Stimulated activated CD4-positive, alpha-beta T cell treated with anti-CD3 and anti-CD28 coated beads, TNF-alpha, amount 100 ng/mL, for 48 hours (primary cell): ENCODE measurements around the gene RGMA.

ENCODE experiments used
- DNase-seq, 3 donors: peaks; one replicate each; pipeline ENCODE4 v3.0.0-alpha.2; 2020; ENCODE audit warnings: low read depth in 3 of 3

RGMA gene, protein sequence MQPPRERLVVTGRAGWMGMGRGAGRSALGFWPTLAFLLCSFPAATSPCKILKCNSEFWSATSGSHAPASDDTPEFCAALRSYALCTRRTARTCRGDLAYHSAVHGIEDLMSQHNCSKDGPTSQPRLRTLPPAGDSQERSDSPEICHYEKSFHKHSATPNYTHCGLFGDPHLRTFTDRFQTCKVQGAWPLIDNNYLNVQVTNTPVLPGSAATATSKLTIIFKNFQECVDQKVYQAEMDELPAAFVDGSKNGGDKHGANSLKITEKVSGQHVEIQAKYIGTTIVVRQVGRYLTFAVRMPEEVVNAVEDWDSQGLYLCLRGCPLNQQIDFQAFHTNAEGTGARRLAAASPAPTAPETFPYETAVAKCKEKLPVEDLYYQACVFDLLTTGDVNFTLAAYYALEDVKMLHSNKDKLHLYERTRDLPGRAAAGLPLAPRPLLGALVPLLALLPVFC

DNA sequence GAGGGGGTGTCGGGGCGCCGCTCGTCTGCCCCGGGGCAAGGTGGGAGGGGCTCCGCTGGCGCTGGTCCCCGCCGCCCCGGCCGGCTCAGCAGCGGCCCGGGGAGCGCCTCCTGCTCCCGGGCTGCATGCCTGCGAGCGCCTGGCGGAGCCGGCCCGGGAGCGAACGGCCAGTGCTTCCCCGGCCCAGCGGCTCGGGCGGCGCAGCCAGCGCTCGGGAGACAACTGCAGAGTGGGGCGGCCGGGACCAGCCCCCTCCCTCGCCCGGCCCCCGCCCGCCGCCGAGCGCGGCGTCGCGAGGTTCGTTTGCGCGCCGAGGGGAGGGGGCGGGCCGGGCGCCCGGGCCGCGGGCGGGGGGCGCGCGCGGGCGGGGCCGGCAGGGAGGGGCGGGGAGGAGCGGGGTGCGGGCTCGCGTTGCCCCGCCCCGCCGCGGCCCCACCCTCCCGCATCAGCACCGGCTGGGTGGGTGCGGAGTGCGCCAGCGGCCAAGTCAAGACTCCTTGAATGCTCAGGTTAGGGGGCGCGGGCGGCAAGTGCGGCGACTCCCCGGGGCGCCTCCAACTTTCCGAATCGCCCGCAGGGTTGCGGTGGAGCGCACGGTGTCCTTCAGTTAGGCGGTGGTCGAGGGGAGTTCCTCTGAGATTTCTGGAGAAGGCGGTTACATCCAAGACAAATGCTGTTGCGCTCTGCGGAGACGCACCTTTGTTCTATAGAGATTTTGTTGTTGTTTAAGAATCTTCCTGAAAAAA lies at the start of gene RGMA:
TSS of gene RGMA (minus strand) at position 231 of the 746 bp plus-strand sequence. CDS start 279 bp downstream, outside the sequence.
- no peak for DNase-seq

DNA sequence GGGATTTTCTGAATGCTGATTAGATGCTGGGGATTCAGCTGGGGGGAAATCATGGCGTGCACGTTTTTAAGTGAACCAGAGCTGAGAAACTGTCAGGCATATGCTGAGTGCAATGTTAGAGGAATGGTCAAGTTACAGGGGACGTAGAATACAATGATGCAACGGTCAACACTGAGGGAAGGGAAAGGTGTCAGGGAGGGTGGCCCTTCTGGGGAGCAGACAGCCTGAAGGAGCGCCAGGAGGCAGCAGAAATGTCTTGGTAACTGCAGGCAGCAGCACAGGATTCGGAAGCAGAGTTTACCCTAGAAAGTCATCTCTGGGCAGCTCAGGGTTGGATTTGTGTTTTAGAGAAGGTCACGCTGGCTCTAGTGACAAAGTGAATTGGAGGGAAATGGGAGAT lies 47.6 kb upstream of the RGMA start:
- no peak for DNase-seq

DNA sequence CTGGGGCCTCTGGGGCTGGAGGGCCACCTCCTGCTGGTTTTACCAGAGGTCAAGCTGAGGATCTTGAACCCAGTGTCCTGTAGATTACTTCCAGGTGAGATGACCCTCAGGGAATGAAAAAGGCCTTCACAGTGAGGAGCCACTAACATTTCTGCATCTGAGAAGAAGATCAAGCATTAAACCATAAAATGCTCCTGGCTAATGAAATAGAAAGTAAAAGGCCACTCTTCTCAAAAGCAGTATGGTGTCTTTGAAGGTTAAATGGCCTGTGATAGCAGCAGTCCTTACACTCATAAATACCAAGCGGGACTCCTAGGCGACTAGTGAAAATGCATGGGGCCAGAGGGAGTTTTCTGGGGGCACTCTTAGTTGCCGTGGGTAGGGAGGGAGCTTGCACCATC lies 47.0 kb upstream of the RGMA start:
- no peak for DNase-seq

DNA sequence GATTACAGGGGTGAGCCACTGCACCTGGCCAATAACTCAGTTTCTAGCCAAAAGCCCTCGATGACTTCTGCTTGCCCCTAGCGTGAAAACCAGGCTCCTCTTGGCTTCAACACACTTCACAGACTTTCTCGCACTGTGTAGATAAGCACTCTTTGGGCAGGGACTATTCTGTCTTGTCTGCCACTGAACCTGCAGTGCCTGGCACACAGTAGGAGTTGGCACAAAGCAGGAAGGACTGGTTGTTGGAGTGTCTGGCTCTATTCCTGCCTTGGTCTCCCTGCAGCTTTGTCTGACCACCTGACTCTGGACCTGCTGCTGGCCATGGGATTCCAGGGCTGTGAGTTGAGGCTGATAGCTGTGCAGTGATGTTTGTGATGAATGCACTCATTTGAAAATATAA lies 46.4 kb upstream of the RGMA start:
- DNase-seq: no peak

DNA sequence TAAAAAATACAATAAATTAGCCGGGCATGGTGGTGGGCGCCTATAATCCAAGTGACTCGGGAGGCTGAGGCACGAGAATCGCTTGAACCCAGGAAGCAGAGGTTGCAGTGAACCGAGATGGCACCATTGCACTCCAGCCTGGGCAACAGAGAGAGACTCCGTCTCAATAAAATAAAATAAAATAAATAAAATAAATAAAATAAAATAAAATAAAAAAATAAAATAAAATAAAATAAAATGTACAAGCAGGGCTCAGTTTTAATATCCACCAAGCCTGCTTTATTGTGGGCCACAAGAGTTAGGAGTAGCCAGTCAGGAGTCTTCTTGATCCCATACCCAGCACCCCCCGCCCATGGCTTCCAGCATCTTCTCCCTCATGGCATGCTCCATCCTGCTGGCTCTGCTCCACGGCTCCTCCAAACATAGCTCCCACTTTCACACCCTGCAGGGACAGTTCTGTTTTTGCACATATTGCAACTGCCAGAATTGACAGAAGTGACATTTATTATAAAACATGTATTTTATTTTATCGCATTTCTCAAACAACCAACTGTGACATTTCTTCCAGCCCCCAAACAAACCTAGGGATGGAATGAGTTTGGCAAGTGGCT lies 42.6 kb upstream of the RGMA start:
- DNase-seq: no peak

DNA sequence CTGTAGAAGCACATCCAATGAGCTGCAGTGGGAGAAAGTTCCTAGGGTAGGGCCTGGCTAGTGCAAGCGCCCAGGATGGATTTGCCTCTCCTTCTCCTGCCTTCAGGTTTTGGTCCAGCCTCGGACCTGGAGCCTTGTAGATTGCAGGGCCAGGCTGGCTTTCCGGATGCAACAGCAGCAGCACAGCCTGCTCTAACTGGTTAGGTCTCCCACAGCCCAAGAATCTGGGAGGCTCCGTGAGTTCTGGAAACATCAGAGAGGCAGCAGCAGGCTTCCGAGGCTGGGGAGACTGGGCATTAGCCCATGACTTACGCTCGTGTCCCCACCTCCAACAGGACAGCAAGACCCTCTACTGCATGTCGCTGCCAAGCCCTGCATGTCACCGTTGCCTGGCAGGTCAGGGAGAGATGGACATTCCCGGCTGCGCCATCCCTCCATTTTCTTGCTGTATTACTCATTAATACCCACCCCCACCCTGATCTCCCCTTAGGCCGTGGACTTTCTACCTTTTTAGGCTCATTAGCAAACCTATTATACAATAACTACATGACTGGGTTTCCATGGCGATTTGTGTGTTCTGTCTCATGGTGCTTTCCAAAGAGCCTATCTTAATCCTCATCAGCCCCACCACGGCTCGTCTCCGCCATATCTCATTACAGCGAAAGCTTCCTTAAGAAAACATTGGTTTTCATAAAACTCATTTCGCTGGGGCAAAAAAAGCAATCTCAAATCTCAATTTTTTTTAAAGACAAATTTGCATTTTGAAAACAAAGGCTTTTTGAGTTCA lies 40.9 kb upstream of the RGMA start:
- no peak for DNase-seq

DNA sequence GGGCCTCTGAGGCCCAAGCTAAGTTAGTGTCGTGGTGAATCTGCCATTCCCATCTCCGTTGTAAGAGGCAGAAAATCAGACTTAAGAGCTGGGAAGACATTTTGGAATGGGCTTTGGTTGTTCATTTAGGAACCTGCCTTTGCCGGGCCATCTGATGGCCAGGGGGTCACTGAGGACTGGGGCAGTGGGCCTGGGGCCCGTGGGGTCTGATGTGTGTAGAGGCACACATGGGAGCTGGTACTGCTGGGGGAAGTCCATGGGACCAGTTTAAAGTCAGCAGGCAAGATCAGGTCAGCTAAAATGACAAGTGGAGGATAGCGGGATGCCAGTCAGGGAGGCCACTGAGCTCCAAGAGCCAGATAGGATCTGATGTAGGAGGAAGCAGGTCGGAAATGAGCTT lies 38.3 kb upstream of the RGMA start:
- no peak for DNase-seq

DNA sequence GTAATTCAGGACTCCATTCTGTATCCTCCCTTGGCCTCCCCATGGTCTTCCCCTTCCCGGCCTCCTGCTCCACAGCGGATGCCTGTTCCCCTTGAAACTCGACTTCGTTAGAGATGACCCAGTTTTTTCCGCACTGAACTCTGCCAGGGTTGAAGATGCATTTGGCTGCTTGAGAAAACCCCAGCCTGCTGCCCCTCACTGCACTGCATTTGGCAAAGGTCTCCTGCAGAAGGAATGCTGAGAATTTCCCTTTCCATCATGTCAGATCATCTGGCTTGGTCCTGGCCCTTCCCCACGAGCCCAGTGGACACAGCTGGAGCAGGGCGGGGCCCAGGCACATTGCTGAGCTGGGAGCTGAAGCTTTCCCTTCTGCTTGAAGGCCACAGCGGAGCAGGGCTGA lies 37.6 kb upstream of the RGMA start:
- no peak for DNase-seq

DNA sequence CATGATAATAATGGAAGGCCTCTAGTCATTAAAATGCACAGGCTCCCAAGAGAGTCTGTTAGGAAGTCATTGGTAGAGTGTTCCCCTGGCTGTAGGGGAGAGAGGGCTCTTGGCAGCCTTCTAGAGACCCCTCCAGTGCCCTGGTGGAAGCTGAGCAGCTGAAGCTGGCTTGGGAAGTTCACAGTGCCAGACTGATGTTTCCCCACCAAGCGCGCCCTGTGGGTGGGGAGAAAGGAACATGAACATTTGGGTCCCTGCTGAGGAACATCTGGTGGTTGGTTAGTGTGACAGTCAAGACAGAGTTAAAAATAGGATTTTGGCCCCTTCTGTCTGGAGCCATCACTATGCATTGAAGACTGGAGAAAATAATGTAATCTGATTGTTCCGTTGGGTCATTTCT lies 37.1 kb upstream of the RGMA start:
- no peak for DNase-seq

DNA sequence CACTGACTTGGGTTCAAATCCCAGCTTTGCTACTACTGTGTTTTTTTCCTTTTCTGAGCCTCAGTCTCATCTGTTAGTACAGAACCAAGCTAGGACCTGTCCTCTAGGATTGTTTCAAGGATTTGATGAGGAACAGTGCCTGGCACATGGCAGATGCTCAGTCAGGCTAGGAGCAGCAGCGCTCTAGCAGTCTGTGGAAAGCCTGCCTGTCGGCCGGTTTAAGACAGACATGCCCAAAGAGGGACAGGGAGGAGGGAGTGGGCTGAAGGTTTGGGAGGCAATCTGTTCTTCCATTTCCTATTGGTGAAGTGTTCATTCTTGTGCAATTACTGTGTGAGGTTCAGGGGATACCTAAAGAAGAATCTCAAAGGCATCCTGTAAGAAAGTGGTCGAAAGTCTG lies 35.1 kb upstream of the RGMA start:
- no peak for DNase-seq

DNA sequence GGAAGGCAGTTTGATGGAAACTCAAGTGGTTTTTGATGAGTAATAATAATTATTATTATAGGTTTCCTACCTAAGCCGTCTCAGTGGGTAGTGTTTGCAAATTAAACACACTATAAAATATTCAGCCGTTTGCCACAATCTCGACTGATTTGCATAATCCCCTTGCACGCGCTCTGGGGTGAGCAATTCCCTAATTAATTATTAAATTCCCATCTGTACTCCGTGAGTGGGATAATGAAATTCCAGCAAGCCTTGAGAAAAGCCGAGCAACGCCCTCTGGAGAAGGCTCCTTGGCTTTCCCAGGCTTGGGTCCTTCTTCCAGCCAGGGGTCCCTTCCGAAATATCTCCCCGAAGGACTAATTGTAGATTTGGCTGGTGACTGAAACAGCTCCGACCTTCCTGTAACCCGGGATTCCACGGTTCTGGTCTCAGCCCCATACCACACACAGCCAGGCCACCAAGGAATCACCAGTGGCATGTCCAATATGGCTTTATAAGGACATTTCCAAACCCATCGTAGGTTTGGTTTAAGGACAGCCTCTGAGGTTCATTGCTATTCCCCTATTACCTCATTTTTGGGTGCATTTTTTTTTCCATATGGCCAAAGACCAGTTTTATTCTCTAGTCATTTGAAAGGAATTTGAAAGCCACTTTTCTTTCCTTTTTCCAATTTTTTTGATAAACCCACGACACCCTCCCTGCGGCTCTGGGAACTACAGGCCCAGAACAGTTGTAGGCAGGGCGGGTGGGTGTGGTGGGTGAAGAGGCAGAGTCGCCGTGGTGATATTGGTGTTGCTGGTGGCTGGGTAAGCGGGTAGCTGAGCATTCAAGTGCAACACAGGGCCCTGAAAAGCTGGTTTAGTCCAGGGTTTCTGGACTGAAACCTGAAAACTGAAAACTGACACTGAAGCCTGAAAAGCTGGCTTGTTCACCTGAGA lies 33.2 kb upstream of the RGMA start:
- DNase-seq: no peak

DNA sequence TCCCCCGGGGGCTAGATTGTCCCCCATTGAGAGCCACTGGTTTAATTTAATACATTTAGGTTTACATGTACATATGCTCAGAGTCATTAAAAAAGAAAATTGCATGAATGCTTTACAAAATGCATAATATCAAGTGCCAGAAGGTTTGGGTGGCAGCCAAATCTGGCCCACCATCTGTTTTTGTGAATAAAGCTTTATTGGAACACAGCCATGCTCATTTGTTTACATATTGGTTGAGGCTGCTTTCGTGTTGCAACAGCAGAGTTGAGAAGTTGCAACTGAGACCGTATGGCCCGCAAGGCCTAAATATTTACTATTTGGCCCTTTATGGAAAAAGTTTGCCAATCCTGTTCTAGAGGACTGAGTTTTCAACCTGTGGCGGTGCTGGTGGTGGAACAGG lies 32.1 kb upstream of the RGMA start:
- no peak for DNase-seq

DNA sequence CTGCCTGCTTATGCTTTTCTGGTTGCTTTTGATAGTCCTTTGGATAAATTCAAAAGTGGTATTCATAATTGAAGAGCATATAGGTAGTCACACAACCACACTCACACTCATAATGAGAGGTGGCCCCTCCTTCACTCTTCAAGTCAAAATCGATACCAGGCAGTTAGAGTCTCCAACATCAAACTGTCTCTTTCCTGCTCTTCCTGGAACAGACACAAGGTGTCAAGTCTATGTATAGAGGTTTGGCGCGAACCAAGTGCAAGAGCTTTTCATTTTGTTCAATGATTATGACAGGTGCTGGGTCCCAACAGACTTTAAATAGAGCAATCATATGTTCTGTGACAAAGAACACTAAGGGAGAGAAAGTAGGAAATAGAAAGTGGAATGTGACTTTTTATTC lies 29.9 kb upstream of the RGMA start:
- no peak for DNase-seq

DNA sequence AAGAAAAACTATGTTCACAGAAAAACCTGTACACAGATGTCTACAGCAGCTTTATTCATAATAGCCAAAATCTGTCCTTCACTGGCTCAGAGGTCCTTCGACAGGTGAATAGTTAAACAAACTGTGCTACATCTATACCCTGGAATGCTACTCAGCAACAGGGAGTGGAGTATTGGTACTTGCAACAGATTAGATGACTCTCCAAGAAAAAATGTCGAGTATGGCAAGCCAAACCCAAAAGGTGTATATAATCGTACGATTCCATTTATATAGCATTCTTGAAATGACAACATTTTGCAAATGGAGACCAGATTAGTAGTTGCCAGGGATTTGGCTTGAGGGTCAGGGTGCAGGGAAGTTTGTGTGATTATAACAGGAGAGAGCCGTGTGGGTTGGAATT lies 22.4 kb upstream of the RGMA start:
- DNase-seq: no peak

DNA sequence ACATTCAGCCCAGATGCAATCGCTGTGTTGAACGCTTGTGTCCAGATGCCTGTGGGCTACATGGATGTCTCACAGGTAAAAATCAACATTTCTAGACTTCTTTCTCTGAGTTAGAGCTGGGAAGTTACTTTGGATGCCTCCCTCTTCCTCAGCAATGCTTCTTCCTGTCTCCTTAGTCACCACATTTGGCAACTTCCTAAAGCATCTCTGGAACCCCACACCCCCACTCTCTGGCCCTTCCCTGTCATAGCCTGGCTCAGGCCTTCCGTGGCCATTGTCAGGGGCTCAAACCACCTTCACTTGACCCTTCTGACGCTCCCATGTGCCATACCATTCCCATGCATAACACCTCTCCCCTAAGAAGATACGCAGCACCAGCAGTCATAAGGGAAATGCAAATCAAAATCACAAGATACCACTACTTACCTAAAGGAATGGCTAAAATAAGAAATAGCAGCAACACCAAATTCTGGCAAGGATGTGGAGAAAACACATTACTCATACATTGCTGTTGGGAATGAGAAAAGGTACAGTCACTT lies 21.6 kb upstream of the RGMA start:
- no peak for DNase-seq

DNA sequence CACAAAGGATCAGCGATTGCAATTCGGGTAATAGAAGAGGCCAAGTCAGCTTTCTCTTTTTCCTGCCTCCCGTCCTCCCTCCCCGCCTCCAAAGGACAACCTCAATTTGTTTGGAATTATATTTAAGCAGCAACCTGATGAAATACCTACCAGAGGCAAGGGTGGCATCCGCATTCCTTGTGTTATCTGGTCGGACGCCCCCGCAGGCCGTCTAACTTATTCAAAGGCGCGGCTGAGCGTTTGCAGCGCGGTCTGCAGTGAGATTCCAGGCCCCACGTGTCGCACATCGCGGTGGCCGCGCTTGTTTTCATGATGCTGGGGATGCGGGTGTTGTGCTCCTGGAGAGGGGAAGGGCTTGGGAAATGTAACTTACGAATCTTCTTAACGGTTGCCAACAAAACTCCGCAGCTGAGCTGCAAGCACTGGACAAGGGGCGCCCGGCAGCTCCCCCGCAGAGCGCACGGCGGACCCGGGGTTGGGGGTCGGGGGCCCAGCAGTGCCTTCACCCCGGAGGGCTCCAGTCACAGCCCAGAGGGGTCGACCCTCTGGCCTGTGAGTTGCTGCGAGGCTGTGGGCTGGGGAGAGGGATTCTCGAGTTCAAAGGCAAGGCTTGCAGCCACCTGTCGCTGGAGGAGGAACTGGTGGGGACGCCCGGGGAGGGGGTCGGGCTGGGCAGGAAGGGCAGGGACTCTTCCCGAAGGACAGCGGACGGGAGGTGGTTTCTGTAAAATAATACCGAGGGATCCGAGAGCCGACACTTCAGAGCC lies 20.5 kb upstream of the RGMA start:
- DNase-seq: no peak

DNA sequence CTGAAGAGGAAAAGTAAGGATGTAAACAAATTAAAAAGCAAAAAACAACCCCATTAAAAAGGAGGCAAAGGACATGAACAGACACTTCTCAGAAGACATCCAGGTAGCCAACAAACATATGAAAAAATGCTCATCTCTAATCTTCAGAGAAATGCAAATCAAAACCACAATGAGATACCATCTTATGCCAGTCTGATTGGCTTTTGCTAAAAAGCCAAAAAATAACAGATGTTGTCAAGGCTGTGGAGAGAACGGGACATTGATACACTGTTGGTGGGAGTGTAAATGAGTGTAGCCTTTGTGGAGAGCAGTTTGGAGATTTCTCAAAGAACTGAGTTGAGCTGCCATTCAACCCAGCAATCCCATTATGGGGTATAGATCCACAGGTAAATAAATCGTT lies 18.6 kb upstream of the RGMA start:
- DNase-seq: no peak

DNA sequence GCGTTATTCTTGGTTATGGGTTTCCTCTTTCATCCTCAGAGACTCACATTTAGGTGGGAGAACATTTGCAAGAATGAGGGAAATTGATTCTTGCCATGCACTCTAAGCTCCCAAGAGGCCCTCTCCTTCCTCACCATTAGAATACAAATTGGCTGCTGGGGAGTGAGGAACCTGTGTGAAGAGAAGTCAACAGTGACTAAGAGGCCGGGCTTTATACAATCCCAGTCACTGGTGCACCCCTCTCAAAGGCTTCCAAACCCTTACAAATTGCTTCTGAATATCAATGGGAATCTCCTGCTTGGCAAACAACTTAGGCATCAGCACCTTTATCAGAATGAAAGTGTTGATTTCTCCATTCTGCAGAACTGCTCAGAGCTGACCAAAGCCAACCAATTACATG lies 16.5 kb upstream of the RGMA start:
- no peak for DNase-seq

DNA sequence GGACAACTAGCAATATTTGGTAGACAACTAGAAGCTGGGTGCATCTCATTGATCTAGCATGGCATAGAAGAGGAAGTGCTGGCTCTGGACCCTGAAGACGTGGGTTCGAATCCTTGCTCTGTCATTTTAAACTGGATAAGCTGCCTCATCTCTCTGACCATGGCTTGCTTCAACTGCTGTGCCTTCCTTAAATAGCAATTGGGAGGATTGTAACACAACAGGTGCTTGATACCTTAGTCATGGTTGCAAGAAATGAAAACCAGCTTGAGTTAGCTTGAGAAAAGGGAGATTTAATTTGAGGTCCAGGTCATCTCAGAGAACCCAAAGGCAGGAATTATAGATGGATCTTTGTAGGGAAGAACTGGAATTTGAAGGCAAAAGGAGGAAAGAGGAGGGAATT lies 14.8 kb upstream of the RGMA start:
- DNase-seq: no peak

DNA sequence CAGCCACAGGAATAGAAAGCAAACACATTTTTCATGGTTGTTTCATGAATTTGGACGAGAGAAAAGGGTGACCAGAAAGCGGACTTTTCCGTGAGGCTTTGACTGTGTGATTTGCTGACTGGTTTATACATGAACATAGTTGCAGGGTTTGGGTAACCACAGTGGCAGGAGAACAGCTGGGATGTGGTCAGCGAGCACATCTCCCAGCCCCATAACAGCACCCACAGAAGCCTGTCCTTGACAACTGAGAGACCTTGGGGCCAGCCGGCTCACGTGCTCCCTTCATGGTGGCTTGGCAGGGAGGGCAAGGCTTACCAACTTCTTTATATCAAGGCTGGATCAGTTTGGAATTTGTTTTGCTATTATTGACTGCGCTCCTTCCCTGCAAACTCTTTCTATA lies 13.2 kb upstream of the RGMA start:
- DNase-seq: no peak
